ENCODE data around the gene TMPRSS15. TPM values are rescaled to one million over a fixed set of nuclear protein-coding genes. Genes with fewer than 3 reads are reported as not detected.

Gene TMPRSS15
- total and polyA plus RNA-seq, 10 donors = not detected

DNA sequence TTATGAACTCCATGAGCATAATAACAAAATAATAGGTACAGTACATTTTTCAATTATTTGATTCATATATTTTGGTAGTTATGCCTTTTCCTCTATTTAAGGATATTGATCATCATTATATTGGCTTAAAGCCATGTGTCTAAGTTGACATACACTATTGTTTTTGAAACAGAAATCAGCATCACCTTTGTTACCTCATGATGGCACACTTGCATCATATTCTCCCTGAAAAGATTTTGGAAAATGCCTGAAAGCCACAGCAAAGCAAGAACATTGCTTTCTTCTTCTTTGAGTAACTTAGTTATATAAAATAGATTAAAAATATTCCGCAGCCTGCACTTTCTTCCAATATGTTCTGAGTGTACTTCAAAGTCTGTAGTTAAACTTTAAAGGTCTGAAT, 33.3 kb downstream of the TMPRSS15 start:
- H3K4me1 ChIP-seq = peaks cover 0 to 3% (median 0%) of the 10 kb centered on the region in 6 donors
- DNase-seq = no peak
- no peak overlapping the region for H3K27ac ChIP-seq
- no peak for TF ChIP-seq POLR2AphosphoS5 (IDR thresholded peaks at IDR 0.05)
- TF ChIP-seq, protein P1, sequence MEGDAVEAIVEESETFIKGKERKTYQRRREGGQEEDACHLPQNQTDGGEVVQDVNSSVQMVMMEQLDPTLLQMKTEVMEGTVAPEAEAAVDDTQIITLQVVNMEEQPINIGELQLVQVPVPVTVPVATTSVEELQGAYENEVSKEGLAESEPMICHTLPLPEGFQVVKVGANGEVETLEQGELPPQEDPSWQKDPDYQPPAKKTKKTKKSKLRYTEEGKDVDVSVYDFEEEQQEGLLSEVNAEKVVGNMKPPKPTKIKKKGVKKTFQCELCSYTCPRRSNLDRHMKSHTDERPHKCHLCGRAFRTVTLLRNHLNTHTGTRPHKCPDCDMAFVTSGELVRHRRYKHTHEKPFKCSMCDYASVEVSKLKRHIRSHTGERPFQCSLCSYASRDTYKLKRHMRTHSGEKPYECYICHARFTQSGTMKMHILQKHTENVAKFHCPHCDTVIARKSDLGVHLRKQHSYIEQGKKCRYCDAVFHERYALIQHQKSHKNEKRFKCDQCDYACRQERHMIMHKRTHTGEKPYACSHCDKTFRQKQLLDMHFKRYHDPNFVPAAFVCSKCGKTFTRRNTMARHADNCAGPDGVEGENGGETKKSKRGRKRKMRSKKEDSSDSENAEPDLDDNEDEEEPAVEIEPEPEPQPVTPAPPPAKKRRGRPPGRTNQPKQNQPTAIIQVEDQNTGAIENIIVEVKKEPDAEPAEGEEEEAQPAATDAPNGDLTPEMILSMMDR (IDR thresholded peaks at IDR 0.05 in 8 of 11, conservative IDR thresholded peaks at IDR 0.05 in 3 of 11) = no peak
- TF ChIP-seq POLR2A (IDR thresholded peaks at IDR 0.05) = no peak
- H3K27me3 ChIP-seq (replicated peaks in 1 of 7) = no peaks in the 10 kb centered on the region
- WGBS, 5 donors = 80 to 95% (median 89%) methylated on average over 1 of the region's 1 CpG
- no peaks in the 10 kb centered on the region for H3K9me3 ChIP-seq
- intact Hi-C loops (cut with DNase I; ENCODE audit: low total_unique reads) = no loop called here
- H3K36me3 ChIP-seq = no peaks in the 10 kb centered on the region
- H3K4me3 ChIP-seq = no peak overlapping the region

DNA sequence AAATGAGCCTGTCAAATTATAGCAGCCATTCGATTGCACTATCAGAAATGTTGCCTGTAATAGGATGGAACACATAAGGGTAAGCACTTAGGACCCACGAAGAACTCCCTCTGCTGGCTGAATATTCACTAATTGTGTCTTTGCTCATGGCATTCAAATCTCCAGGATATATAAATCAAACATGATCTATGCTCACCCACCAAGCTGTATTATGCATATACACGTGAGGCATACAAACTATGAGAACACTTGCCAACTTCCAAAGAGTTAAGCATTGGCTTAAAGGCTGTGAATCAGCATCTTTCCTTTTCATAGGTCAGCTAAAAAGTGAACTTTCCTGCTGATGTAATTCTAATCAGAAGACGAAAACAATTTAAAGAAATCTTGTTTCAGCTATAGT, 34.5 kb downstream of the TMPRSS15 start:
- no peaks in the 10 kb centered on the region for H3K27me3 ChIP-seq (replicated peaks in 1 of 7)
- H3K4me1 ChIP-seq = peaks cover 0 to 3% (median 0%) of the 10 kb centered on the region in 6 donors
- no peaks in the 10 kb centered on the region for H3K36me3 ChIP-seq
- no peak for TF ChIP-seq POLR2A (IDR thresholded peaks at IDR 0.05)
- TF ChIP-seq, protein P1 (IDR thresholded peaks at IDR 0.05 in 8 of 11, conservative IDR thresholded peaks at IDR 0.05 in 3 of 11) = peak in 2 of 11 experiments; percentile 18 to 23
- TF ChIP-seq POLR2AphosphoS5 (IDR thresholded peaks at IDR 0.05) = no peak
- H3K9me3 ChIP-seq = no peaks in the 10 kb centered on the region
- intact Hi-C loops (cut with DNase I; ENCODE audit: low total_unique reads) = no loop called here
- no peak overlapping the region for H3K27ac ChIP-seq
- DNase-seq = no peak
- 22 to 27% (median 27%) methylated on average over 4 of the region's 4 CpGs for WGBS, 5 donors
- no peak overlapping the region for H3K4me3 ChIP-seq

DNA sequence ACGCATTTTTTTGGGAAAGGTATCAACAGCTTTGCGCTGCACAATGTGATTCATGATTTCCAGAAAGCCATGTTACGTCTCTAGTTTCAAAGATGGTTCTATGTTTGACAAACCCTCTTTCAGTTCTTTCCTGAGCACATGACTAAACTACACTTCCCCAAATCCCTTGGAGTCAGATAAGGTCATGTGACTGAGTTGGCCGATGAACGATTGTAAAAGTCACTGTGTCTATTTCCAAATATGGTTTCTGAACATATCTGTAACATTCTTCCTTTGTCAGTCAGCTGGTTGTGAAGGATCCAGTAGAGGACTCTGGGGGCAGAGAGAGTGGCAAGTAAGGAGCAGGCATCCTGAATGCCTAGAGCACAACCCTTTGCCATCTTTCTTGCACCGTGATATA, 35.4 kb downstream of the TMPRSS15 start:
- Histone ChIP-seq H3K4me1 (peaks cover 0 to 3% (median 0%) of the 10 kb centered on the region in 6 donors), H3K9me3 (no peaks in the 10 kb centered on the region), H3K4me3 (no peak overlapping the region), H3K27me3 (replicated peaks in 1 of 7) (no peaks in the 10 kb centered on the region), H3K27ac (no peak overlapping the region), H3K36me3 (no peaks in the 10 kb centered on the region)
- DNase-seq = no peak
- WGBS, 5 donors = 73 to 81% (median 76%) methylated on average over 6 of the region's 6 CpGs
- intact Hi-C loops (cut with DNase I; ENCODE audit: low total_unique reads) = no loop called here
- TF ChIP-seq, protein P1 (IDR thresholded peaks at IDR 0.05 in 8 of 11, conservative IDR thresholded peaks at IDR 0.05 in 3 of 11) = no peak
- TF ChIP-seq POLR2A (IDR thresholded peaks at IDR 0.05) (no peak), POLR2AphosphoS5 (IDR thresholded peaks at IDR 0.05) (no peak)

DNA sequence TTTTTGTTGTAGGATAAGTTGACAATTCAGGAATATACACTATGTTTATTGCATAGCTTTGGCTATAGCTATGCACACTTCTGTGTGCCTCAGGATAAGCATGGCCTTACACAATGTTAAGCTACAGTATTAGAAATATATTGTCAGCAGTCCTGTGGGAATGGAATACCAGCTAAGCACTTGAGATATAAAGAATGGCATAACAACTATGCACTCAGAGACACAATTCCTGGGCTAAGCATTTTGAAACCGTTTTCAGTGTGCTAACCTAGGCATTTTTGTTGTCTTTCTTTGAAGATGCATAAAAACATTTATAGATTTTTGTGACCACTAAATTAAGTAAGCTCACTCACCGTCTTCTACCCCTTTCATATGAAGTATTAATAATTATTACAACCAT, 46.8 kb downstream of the TMPRSS15 start:
- TF ChIP-seq, protein P1 (IDR thresholded peaks at IDR 0.05 in 8 of 11, conservative IDR thresholded peaks at IDR 0.05 in 3 of 11) = no peak
- TF ChIP-seq POLR2A (IDR thresholded peaks at IDR 0.05) = no peak
- 56 to 78% (median 71%) methylated on average over 2 of the region's 2 CpGs for WGBS, 5 donors
- Histone ChIP-seq H3K4me3 (no peak overlapping the region), H3K36me3 (no peaks in the 10 kb centered on the region), H3K27ac (no peak overlapping the region), H3K9me3 (no peaks in the 10 kb centered on the region), H3K4me1 (no peaks in the 10 kb centered on the region), H3K27me3 (replicated peaks in 1 of 7) (no peaks in the 10 kb centered on the region)
- no peak for DNase-seq
- intact Hi-C loops (cut with DNase I; ENCODE audit: low total_unique reads) = no loop called here

Measured in spleen (tissue), 11 donors.